DMS153 (cell line): Measurements from ENCODE around the gene GABPB2.

Experiments used
- DNase-seq: peaks from one replicate; lab custom pipeline; 2025; lab: John Stamatoyannopoulos, UW

The GABPB2 gene

DNA sequence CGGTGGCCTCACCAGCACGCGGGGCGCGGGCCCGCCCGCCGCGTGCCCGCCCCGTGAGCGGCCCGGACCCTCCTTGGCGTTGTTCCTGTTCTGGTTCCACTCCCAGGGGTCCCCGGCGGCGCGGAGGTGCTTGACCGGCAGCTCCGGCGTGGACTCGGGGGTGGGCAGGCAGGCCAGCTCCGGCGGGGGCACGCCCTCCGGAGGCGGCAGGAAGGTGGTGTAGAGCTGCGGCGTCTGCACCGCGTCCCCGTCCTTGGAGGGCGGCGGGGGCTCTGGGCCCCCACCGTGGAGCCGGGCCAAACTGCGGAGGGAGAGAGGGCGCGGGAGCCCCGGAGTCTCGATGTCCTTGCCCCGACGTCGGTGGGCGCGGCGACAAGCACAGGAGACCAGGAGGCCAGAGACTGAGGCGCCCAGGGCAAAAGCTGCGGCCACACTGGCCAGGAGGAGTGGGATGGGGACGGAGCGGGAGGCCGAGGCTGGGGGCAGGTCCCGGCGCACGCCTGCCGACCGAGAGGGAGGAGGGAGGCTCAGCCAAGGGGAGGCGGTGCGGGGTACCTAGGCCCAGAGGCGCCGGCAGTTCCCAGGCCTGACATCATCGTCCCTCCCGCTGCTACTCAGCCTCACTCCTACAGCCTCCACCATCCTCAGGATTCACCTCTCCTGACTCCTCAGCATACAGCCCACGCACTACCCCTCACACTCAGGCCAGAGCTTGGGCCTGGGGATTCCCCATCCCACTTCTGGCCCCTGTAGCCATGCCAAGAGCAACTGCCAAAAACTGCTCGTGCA, 62.7 kb downstream of the GABPB2 start:
- DNase-seq = no peak

- DNase-seq = no peak
Measured at GRCh38 chr1:151134396-151134795, 63.8 kb downstream of the GABPB2 start.

- no peak for DNase-seq
Measured at GRCh38 chr1:151134991-151135390, 64.4 kb downstream of the GABPB2 start.

DNA sequence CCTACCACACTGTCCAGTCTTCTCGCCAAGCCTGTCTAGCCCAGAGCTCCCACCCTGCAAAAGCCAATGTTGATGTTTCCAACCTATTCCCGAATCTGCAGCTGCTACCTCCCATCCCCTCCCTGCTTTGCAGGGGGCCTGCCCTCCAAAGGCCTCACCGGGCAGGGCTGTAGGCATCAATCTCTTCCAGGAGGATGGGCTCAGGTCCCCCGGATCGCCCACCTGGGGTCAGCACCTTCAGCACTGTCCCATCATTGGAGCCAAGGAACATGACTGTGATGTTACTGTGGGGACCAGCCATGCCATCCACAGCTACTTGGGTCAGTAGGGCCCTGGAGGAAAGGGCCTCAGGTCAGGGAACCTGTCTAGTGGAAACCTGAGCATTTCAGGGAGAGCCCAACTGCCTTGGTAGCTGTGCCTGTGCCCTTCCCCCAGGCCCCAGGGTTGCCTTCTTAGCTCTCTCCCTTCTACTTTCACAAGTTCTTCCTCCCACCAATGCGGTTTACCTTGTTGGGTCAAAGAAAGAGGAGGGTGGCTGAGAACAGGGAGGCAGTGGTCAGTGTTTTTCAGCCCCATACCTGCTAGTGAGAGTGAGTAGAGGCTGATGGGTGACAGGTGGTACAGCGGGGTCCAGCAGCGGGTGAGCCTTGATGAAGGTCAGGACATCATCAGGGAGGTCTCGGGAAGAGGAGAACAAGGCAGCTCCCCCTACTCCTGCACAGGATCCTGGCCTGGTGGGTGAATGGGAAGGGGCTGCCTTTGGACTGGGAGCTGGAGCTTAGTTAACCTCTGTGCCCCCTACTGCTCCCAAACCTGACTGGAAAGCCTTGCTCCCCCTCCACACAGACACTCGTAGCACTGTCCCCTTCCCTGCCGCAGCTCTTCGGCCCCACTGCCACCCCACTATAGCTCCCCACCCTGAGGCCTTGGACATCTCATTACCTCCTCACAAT, 65.1 kb downstream of the GABPB2 start:
- DNase-seq = no peak

- no peak for DNase-seq
Measured at GRCh38 chr1:151137789-151138188, 67.2 kb downstream of the GABPB2 start.

DNA sequence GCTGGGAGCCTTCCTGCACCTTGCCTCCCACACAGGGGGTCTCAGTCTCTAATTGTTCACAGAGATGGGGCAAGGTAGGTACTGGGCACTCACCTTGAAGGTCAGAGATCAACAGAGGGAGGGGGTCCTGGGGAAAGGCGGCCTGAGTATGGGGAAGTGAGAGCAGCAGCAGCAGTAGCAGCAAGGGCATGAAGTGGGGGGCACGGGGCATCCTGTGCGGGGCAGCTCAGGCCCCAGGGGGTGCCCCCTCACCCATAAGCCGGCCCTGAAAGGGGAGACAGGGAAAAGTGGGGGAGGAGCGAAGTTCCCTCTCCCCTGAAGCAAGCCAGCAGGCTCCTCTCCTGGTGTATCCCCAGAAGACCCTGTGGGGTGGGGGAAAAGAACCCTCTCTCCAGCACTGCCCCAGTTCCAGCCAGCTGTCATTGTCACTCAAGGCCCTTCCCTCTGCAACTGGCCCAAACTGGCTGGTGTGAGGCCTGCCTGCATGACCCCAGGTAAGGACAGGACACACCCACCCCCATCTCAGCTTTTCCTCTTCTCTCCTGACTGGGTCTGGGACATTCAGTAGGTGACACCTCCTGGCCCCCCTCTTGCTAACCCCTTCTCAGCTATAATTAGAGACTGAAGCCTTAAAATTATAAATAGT, 72.0 kb downstream of the GABPB2 start:
- DNase-seq = no peak

DNA sequence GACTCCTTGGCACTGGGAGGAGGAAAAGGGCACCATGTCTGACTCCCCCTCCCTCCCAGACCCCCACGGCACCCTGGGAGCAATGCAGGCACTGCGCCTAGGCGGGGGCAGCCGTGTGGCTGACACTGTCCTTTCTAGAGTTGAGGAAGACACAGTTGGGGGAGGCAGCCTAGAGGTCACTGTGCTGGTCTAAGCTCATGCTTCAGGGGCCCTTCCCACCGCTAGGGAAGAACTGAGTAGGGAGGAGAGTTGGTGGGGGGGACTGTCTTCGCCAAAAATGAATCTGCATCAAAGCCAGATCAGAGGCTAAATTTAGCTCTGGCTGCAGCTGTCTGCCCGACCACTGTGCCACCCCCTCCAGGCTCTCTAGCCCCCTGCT, 72.5 kb downstream of the GABPB2 start:
- no peak for DNase-seq

GRCh38 chr1:151143986-151144385, 73.4 kb downstream of the GABPB2 start:
- DNase-seq = no peak

DNA sequence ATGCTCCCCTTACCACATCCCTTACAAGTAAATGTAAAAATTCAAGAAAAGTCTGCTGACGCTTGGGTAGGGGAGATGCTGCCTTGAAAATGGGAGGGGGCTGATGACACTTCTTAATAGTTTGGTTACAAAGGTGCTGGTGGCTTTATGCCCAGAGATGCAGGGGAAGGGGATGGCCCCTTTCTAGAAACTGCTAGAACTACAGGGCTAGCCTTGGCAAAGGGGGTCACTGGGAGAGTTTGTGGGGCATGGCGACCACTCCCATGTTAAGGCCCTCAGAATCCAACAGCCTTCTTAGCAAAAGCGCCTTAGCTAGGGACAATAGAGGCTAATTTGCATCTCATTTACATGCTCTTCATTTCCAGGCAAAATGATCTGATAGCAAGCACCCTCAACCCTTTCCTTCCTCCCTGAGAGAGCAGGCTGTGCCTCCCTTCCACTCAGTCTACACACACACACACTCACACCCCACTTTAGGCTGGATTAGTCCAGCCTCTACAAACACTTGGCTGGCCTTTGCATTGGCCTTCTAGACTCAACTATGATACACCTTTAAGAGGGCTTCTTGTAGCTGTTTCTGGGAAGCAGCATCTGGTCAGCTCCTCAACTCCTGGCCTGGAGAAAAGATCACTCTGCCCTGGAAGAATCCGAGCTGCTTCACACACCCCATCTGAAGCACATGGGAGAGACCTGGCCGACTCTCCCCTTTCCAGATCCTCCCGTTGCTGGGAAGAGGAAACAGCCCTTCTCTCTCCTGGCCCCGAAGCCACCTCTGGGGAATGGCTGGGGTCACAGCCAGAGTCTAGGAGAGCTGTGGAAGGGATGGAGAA, 74.1 kb downstream of the GABPB2 start:
- DNase-seq = no peak

DNA sequence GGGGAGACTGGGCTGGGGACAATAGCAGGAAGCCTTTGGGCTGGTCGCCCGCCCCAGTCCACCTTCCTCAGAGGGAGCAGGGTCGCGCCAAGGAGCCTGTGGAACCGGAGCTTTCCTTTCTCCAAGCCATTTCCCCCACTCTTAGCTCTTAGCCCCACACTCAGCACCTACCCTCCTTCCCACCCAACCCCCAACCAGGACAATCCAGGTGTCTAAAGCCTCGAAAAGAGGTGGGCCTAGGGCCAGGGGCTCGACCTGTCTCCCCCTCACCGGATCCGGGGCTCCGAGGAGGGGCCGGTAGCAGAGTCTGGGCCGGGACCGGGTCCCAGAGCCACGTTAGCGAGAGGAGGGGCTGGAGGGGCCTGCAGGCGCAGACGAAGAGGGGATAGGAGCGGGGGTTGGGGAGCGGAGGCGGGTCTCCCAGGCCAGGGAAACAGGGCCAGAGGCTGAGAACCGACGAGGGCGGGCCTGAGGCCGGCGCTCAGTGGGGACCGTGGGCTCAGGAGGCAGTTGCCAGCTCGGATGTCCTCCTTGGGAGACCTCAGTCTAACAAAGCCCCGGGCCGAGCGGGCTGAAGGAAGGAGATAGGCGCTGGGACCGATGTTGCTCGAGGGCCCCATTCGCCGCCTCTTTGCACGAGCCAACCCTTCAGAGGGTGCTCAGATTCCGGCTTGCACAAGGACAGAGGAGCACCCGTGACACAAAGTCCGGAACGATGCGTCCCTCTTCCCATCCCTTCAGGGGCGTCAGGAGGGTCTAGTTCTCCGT, 74.9 kb downstream of the GABPB2 start:
- DNase-seq = no peak

- no peak for DNase-seq
Measured at GRCh38 chr1:151146072-151146411, 75.5 kb downstream of the GABPB2 start.

- DNase-seq = peak; percentile 89
Measured at GRCh38 chr1:151146412-151147131, 76.0 kb downstream of the GABPB2 start, which contains the start of gene SEMA6C. SEMA6C (minus strand) TSS chr1:151146631; CDS start chr1:151142621, 4,010 bp downstream.

GRCh38 chr1:151147132-151147503, 76.6 kb downstream of the GABPB2 start:
- DNase-seq = no peak

- no peak for DNase-seq
Measured at GRCh38 chr1:151147665-151148064, 77.1 kb downstream of the GABPB2 start.

GRCh38 chr1:151156515-151156819, 85.9 kb downstream of the GABPB2 start, which contains the start of gene TNFAIP8L2:
TNFAIP8L2 (plus strand) TSS chr1:151156649; CDS start chr1:151158698, 2,049 bp downstream.
- peak; percentile 18 for DNase-seq

- no peak for DNase-seq
Measured at GRCh38 chr1:151157067-151157531, 86.5 kb downstream of the GABPB2 start.

GRCh38 chr1:151158326-151158725, 87.8 kb downstream of the GABPB2 start:
- DNase-seq = no peak

DNA sequence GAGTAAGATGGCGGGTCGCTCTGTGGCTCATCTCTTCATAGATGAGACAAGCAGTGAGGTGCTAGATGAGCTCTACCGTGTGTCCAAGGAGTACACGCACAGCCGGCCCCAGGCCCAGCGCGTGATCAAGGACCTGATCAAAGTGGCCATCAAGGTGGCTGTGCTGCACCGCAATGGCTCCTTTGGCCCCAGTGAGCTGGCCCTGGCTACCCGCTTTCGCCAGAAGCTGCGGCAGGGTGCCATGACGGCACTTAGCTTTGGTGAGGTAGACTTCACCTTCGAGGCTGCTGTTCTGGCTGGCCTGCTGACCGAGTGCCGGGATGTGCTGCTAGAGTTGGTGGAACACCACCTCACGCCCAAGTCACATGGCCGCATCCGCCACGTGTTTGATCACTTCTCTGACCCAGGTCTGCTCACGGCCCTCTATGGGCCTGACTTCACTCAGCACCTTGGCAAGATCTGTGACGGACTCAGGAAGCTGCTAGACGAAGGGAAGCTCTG, 88.2 kb downstream of the GABPB2 start:
- no peak for DNase-seq

- DNase-seq = no peak
Measured at GRCh38 chr1:151159373-151159772, 88.8 kb downstream of the GABPB2 start.

DNA sequence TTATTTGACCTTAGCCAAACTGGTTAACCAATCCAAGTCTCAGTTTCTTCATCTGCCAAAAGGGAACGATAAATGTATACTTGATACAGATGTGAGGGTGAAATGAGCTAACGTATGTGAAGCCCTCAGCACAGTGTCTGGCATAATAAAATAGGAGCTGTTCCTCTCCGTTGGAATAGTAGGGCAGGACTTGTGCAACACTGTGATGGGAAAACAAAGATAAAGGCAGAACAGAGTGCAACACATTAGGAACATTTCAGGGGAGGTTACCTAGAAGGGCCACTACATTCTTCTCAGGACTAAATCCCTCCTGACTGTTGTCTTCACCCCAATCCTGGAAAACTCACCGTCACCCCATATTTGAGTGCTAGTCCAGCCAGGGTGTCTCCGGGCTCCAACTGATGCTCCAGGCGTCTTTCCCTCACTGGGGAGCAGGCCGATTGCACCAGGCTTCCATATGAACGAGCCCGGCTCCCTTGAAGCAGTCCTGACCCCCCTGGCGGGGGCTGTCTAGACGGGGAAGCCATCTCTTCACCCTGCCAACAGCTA, 94.2 kb downstream of the GABPB2 start:
- DNase-seq = no peak
